Brain microvascular endothelial cell (primary cell): ENCODE measurements around the gene BLZF1.

Experiments
- DNase-seq: peaks from one replicate; pipeline ENCODE4 v3.0.0-alpha.2; 2020
- H3K27ac ChIP-seq: fragments of 250-450 bp; sonication (Bioruptor Pico); 2 replicates; pipeline ENCODE4 v1.5.1; 2020; ENCODE audit warnings: mild to moderate bottlenecking, moderate library complexity
- H3K27me3 ChIP-seq: fragments of 250-450 bp; sonication (Bioruptor Pico); replicated peaks from 2 replicates; pipeline ENCODE4 v1.5.1; 2020; ENCODE audit warnings: mild to moderate bottlenecking
- H3K36me3 ChIP-seq: fragments of 250-450 bp; sonication (Bioruptor Pico); replicated peaks from 2 replicates; pipeline ENCODE4 v1.5.1; 2020; ENCODE audit warnings: mild to moderate bottlenecking
- H3K4me3 ChIP-seq: 2 replicates; pipeline ENCODE4 v1.5.1; 2011; ENCODE audit warnings: low read depth, mild to moderate bottlenecking, control low read depth, low read length, moderate library complexity
- CTCF ChIP-seq: IDR thresholded peaks from 2 replicates; pipeline ENCODE4 v1.5.1; 2011; ENCODE audit warnings: low read depth, mild to moderate bottlenecking, moderate library complexity, low read length, control low read depth, inconsistent platforms; ENCODE audit errors: missing control alignments
- in situ Hi-C: cut with HindIII; loops from 2 replicates; pipeline ENCODE4 v1.10.0; 2017; ENCODE audit warnings: low sequenced_read_pairs, low pct_ligation_motif_present

BLZF1 gene

GRCh38 chr1:169367686-169368405, at the start of gene BLZF1, which contains the start of gene NME7:
TSS of gene BLZF1 (plus strand) at chr1:169368195. CDS start at chr1:169369523, 1,328 bp downstream.
TSS of gene NME7 (minus strand) at chr1:169367797. CDS start at chr1:169367710, 87 bp downstream.
- H3K4me3 ChIP-seq: peak within 1 kb of the TSS; percentile 86
- in situ Hi-C loops: no loop called here
- peak; percentile 98 for DNase-seq
- H3K36me3 ChIP-seq: peaks cover 13% of the 10 kb centered on the region
- H3K27ac ChIP-seq: peak within 1 kb of the TSS; percentile 96
- TF ChIP-seq CTCF: no peak
- H3K27me3 ChIP-seq: no peaks in the 10 kb centered on the region

- DNase-seq: no peak
- no peaks in the 10 kb centered on the region for H3K36me3 ChIP-seq
- H3K27me3 ChIP-seq: no peaks in the 10 kb centered on the region
- in situ Hi-C loops: no loop called here
- no peak for TF ChIP-seq CTCF
- H3K27ac ChIP-seq: no peak overlapping the region
- H3K4me3 ChIP-seq: no peak overlapping the region
Observed at GRCh38 chr1:169318536-169319244, 49.3 kb upstream of the BLZF1 start.

GRCh38 chr1:169321539-169321938, 46.5 kb upstream of the BLZF1 start:
- no peaks in the 10 kb centered on the region for H3K36me3 ChIP-seq
- in situ Hi-C loops: no loop called here
- DNase-seq: no peak

GRCh38 chr1:169322138-169322537, 45.9 kb upstream of the BLZF1 start:
- in situ Hi-C loops: no loop called here
- H3K36me3 ChIP-seq: no peaks in the 10 kb centered on the region
- no peak for DNase-seq
- H3K4me3 ChIP-seq: no peak overlapping the region
- TF ChIP-seq CTCF: no peak
- H3K27me3 ChIP-seq: no peaks in the 10 kb centered on the region
- H3K27ac ChIP-seq: no peak overlapping the region

More at GRCh38 chr1:169321539-169321938, 46.5 kb upstream of the BLZF1 start:
- no peak for TF ChIP-seq CTCF
- Histone ChIP-seq H3K4me3 (no peak overlapping the region), H3K27ac (no peak overlapping the region), H3K27me3 (no peaks in the 10 kb centered on the region)

- TF ChIP-seq CTCF: no peak
- Histone ChIP-seq H3K4me3 (no peak overlapping the region), H3K36me3 (no peaks in the 10 kb centered on the region), H3K27ac (no peak overlapping the region), H3K27me3 (no peaks in the 10 kb centered on the region)
- no peak for DNase-seq
- in situ Hi-C loops: loop anchor here (25.0 kb wide), 1 partner anchor 713 kb away; no protein-coding TSS in a partner anchor
Observed at GRCh38 chr1:169325117-169325516, 42.9 kb upstream of the BLZF1 start.
